Endothelial cell (in vitro differentiated cells): ENCODE measurements around the gene NETO1. TPM values are rescaled to one million over a fixed set of nuclear protein-coding genes. Genes with fewer than 3 reads are reported as not detected.

Source experiments
- DNase-seq: peaks from one replicate; pipeline ENCODE4 v3.0.0; 2021; ENCODE audit warnings: low spot score
- H3K27ac Mint-ChIP-seq: one replicate; pipeline ENCODE4 v1.8.0; 2021; ENCODE audit warnings: mixed read lengths, inconsistent platforms; ENCODE audit not compliant: unreplicated experiment
- H3K27me3 Mint-ChIP-seq: one replicate; pipeline ENCODE4 v1.8.0; 2021; ENCODE audit warnings: mild to moderate bottlenecking, moderate library complexity, mixed read lengths, inconsistent platforms; ENCODE audit not compliant: unreplicated experiment
- H3K36me3 Mint-ChIP-seq: one replicate; pipeline ENCODE4 v1.8.0; 2021; ENCODE audit warnings: mild to moderate bottlenecking, low read depth, mixed read lengths, inconsistent platforms; ENCODE audit not compliant: unreplicated experiment
- H3K4me1 Mint-ChIP-seq: one replicate; pipeline ENCODE4 v1.8.0; 2021; ENCODE audit warnings: mild to moderate bottlenecking, mixed read lengths, inconsistent platforms; ENCODE audit not compliant: unreplicated experiment
- H3K4me3 Mint-ChIP-seq: one replicate; pipeline ENCODE4 v1.8.0; 2021; ENCODE audit warnings: mild to moderate bottlenecking, mixed read lengths, inconsistent platforms; ENCODE audit not compliant: unreplicated experiment
- H3K9me3 Mint-ChIP-seq: one replicate; pipeline ENCODE4 v1.8.0; 2021; ENCODE audit warnings: mixed read lengths, inconsistent platforms; ENCODE audit not compliant: unreplicated experiment
- total RNA-seq: library from RNA; stranded (reverse); fragmentation: NEBNext Ultra II Directional; extraction: Animal tissue kit (Norgen Biotek cat#: 25700); gene quantifications from one replicate; pipeline ENCODE4 v1.2.1, GENCODE V29; 2021; ENCODE audit not compliant: unreplicated experiment
- TF ChIP-seq, protein P1 (sequence below): fragments of 200-600 bp; sonication (generic); IDR thresholded peaks from one replicate; pipeline ENCODE4 v1.5.0; 2021; ENCODE audit warnings: antibody characterized with exemption; ENCODE audit not compliant: unreplicated experiment

NETO1 gene
- total RNA-seq, 1 donor from 2014 or later: 12.8 TPM

DNA sequence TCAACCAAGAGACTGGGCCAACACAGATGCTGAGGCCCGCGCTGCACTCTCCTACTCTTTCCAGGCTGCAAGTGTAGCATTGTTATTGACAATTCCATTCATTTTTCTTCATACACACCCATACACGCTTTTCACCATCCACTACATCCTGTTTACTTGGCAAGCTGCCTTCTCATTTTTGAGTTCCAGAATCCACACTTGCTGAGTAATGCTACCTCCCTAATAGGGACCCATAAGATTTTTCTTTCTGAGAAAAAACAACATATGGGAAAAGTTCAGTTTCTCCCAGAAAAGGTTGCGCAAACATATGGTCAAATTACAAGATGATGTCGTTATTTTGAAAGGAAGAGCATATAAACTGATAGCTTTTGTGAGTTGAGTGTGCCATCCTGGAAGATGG is 3.3 kb upstream of the NETO1 start:
- Mint-ChIP-seq H3K4me1 (peaks cover 13% of the 10 kb centered on the region), H3K36me3 (no peaks in the 10 kb centered on the region), H3K27ac (no peak overlapping the region), H3K9me3 (no peaks in the 10 kb centered on the region), H3K27me3 (peaks cover 14% of the 10 kb centered on the region), H3K4me3 (no peak overlapping the region)
- no peak for DNase-seq
- TF ChIP-seq, protein P1, sequence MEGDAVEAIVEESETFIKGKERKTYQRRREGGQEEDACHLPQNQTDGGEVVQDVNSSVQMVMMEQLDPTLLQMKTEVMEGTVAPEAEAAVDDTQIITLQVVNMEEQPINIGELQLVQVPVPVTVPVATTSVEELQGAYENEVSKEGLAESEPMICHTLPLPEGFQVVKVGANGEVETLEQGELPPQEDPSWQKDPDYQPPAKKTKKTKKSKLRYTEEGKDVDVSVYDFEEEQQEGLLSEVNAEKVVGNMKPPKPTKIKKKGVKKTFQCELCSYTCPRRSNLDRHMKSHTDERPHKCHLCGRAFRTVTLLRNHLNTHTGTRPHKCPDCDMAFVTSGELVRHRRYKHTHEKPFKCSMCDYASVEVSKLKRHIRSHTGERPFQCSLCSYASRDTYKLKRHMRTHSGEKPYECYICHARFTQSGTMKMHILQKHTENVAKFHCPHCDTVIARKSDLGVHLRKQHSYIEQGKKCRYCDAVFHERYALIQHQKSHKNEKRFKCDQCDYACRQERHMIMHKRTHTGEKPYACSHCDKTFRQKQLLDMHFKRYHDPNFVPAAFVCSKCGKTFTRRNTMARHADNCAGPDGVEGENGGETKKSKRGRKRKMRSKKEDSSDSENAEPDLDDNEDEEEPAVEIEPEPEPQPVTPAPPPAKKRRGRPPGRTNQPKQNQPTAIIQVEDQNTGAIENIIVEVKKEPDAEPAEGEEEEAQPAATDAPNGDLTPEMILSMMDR: no peak

DNA sequence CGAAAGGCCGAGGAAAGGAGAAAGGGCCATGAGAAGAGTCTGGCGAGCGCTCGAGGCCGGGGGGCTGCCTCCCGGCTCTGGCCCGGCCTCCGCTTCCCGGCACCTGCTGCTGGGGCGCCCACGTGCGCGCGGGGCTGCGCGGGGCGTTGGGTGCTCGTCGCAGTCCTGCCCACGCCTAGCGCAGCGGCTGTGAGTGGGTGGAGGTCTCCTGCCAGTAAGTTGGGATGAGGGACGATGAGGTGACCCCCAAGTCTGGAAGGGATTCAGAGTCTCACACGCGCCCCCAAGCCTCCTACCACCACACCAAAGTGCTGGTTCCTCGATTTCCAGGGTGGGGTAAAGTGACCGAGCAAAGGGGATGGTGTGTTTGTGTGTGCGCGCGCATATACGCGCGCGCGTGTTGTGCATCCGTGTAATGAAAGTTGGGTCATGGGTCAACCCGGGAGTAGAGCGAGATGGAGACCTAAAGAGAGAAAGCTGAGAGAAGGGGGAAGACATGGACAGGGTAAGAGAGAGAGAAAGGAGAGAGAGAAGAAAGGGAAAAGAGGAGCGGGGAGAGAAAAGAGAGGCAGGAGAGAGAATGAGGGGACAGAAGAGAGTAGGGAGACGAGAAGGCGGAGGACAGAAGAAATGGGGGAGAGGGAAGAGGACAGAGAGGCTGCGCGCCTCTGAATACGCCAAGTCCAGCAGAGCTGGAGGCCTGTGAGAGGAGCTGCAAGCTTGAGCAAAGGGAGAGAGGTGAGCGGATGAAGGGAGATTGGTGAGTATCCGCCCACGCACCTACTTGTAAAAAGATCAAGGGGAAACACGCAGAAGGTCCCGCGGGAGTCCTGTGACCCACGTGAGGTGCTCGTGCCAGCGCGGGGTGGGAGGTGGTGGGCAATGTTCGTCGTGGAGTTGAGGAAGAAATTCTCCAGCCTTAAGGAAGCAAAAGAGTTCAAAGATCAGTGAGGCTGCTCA is 1.7 kb upstream of the NETO1 start:
- Mint-ChIP-seq H3K4me3 (peak overlapping the region; percentile 90), H3K27me3 (peaks cover 14% of the 10 kb centered on the region)
- peak; percentile 20 for DNase-seq

DNA sequence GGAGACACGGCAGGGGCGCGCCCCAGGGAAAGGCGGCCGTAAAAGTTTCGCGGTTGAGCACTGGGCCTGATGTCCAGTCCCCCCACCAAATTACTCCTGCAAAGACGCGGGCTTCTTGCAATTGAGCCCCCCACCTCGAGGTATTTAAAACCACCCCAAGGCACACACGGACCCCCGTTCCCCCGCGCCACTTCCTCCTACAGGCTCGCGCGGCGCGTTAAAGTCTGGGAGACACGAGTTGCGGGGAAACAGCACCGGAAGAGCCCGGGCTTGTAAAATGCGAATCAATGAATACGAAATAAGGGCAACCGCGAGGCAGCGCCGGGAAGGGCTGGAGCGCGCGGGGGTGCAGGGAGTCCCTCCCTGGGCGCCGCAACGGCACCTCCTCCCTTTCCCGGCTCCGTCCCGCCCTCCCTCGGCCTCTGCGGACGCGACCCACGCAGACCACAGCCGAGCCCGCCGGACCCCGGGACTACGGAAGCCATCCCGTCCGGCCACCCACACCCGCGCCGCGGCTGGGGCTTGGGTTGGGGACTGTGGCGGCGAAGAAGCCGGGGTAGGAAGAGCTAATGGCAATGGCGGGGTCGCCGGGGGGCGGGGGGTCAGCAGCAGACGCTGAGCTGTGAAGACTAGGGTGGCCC is 918 bp upstream of the NETO1 start:
- H3K9me3 Mint-ChIP-seq: no peaks in the 10 kb centered on the region
- TF ChIP-seq, protein P1: no peak
- DNase-seq: peak; percentile 36
- peaks cover 13% of the 10 kb centered on the region for H3K4me1 Mint-ChIP-seq
- no peak overlapping the region for H3K27ac Mint-ChIP-seq
- peak overlapping the region; percentile 87 for H3K4me3 Mint-ChIP-seq
- H3K36me3 Mint-ChIP-seq: no peaks in the 10 kb centered on the region
- H3K27me3 Mint-ChIP-seq: peaks cover 14% of the 10 kb centered on the region

More for the DNA sequence above, 1.7 kb upstream of the NETO1 start:
- H3K4me1 Mint-ChIP-seq: peaks cover 13% of the 10 kb centered on the region
- no peaks in the 10 kb centered on the region for H3K9me3 Mint-ChIP-seq
- peak overlapping the region; percentile 24 for H3K27ac Mint-ChIP-seq
- TF ChIP-seq, protein P1: no peak
- H3K36me3 Mint-ChIP-seq: no peaks in the 10 kb centered on the region

DNA sequence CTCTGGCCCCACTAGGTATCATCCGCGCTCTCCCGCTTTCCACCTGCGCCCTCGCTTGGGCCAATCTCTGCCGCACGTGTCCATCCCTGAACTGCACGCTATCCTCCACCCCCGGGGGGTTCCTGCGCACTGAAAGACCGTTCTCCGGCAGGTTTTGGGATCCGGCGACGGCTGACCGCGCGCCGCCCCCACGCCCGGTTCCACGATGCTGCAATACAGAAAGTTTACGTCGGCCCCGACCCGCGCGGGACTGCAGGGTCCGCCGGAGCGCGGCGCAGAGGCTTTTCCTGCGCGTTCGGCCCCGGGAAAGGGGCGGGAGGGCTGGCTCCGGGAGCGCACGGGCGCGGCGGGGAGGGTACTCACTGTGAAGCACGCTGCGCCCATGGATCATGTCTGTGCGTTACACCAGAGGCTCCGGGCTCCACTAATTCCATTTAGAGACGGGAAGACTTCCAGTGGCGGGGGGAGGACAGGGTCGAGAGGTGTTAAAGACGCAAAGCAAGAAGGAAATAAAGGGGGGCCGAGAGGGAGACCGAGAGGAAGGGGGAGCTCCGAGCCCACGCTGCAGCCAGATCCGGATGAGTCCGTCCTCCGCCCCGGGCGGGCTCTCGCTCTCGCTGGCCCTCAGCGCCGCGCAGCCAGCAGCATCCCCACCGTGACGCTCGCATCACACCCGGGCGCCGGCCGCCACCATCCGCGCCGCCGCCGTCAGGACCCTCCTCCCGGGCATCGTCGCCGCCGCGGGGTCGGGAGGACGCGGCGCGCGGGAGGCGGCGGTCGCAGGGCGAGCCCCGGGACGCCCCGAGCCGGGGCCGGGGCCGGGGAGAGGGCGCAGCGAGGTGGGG is 664 bp downstream of the NETO1 start:
- Mint-ChIP-seq H3K4me3 (peak overlapping the region; percentile 85), H3K4me1 (peaks cover 13% of the 10 kb centered on the region), H3K9me3 (no peaks in the 10 kb centered on the region), H3K36me3 (no peaks in the 10 kb centered on the region), H3K27ac (peak overlapping the region; percentile 70), H3K27me3 (peaks cover 14% of the 10 kb centered on the region)
- DNase-seq: peak; percentile 50
- TF ChIP-seq, protein P1: no peak
